Gastroesophageal sphincter (tissue), 4 donors: Measurements from ENCODE around the gene AFF2. TPM values are rescaled to one million over a fixed set of nuclear protein-coding genes. Genes with fewer than 3 reads are reported as not detected.

Source experiments
- ATAC-seq: fragments of 150-250 bp; one replicate; pipeline ENCODE4 v1.9.1; 2016; ENCODE audit warnings: mild to moderate bottlenecking, moderate library complexity
- H3K27ac ChIP-seq, 4 donors: fragments of 200-600 bp; sonication (generic) in 3 of 4; 1 replicate in 3 of 4; 2 replicates in 1 of 4; pipeline ENCODE4 v1.5.1; 2016 to 2019
- H3K27me3 ChIP-seq: fragments of 200-600 bp; sonication (generic); one replicate; pipeline ENCODE4 v1.5.1; 2019
- H3K36me3 ChIP-seq, 2 donors: fragments of 200-600 bp; sonication (generic); one replicate each; pipeline ENCODE4 v1.5.1; 2019; ENCODE audit warnings: control low read depth in 1 of 2
- H3K4me1 ChIP-seq, 3 donors: fragments of 200-600 bp; sonication (generic); 1 replicate in 2 of 3; 2 replicates in 1 of 3; pipeline ENCODE4 v1.5.1; 2016 to 2019; ENCODE audit warnings: control low read depth in 2 of 3
- H3K4me3 ChIP-seq, 2 donors: fragments of 200-600 bp; sonication (generic); one replicate each; pipeline ENCODE4 v1.5.1; 2019; ENCODE audit warnings: mild to moderate bottlenecking in 1 of 2, moderate library complexity in 1 of 2
- H3K9me3 ChIP-seq, 3 donors: fragments of 200-600 bp; sonication (generic); one replicate each; pipeline ENCODE4 v1.5.1; 2017 to 2019; ENCODE audit warnings: control low read depth in 2 of 3
- CTCF ChIP-seq, 4 experiments: fragments of 200-600 bp in 2 of 4; fragments of 450-650 bp in 2 of 4; sonication (generic) in 1 of 4; IDR thresholded peaks; one replicate each; pipeline ENCODE4 v1.5.1; 2017 to 2019; ENCODE audit warnings: antibody characterized with exemption in 4 of 4, mild to moderate bottlenecking in 2 of 4, moderate library complexity in 2 of 4
- EP300 ChIP-seq: sonication (generic); formaldehyde crosslinking; IDR thresholded peaks from one replicate; pipeline ENCODE4 v1.6.1; 2017; ENCODE audit warnings: antibody characterized with exemption, mild to moderate bottlenecking
- POLR2A ChIP-seq, 2 donors: fragments of 450-650 bp; IDR thresholded peaks; one replicate each; pipeline ENCODE4 v1.6.1; 2017; ENCODE audit warnings: antibody characterized with exemption in 2 of 2, mild to moderate bottlenecking in 2 of 2, moderate library complexity in 1 of 2
- POLR2AphosphoS5 ChIP-seq: sonication (generic); formaldehyde crosslinking; IDR thresholded peaks from one replicate; pipeline ENCODE4 v1.6.1; 2017; ENCODE audit warnings: antibody characterized with exemption
- WGBS, 2 donors: methylation state at CpG; one replicate each; pipeline ENCODE4 v1.1.5; 2018; ENCODE audit warnings: low coverage in 1 of 2; 5-methylcytosine and 5-hydroxymethylcytosine counted together
- total RNA-seq, 4 donors: library from RNA; depleted of rRNA; stranded (reverse); fragments of >200 nt; gene quantifications; one replicate each; pipeline ENCODE4 v1.1.0, GENCODE V29; 2016

Gene AFF2
- total RNA-seq, 4 donors from 2014 or later, result 1.6 to 6.1 (median 3.6) TPM

- H3K9me3 ChIP-seq, result no peaks in the 10 kb centered on the region
- no peaks in the 10 kb centered on the region for H3K36me3 ChIP-seq
- no peaks in the 10 kb centered on the region for H3K4me1 ChIP-seq
- 40% methylated on average over 2 of the region's 2 CpGs; no CpG with 5 or more reads in 1 of the 2 donors for WGBS, 2 donors
- ATAC-seq, result no peak
- H3K27me3 ChIP-seq, result no peaks in the 10 kb centered on the region
- TF ChIP-seq POLR2AphosphoS5 (no peak), EP300 (no peak), POLR2A (IDR thresholded peaks at IDR 0.05) (no peak), CTCF (IDR thresholded peaks at IDR 0.05) (no peak)
- H3K4me3 ChIP-seq, result no peak overlapping the region
- no peak overlapping the region for H3K27ac ChIP-seq
These were observed 429.9 kb downstream of the AFF2 start for GRCh38 chrX:148930206-148930729.

GRCh38 chrX:148933881-148934280 lies 433.5 kb downstream of the AFF2 start:
- Histone ChIP-seq H3K36me3 (no peaks in the 10 kb centered on the region), H3K4me3 (no peak overlapping the region), H3K27me3 (no peaks in the 10 kb centered on the region), H3K27ac (no peak overlapping the region), H3K9me3 (no peaks in the 10 kb centered on the region), H3K4me1 (no peaks in the 10 kb centered on the region)
- TF ChIP-seq POLR2AphosphoS5 (no peak), CTCF (IDR thresholded peaks at IDR 0.05) (no peak), POLR2A (IDR thresholded peaks at IDR 0.05) (no peak)
- ATAC-seq, result no peak
- 100% methylated on average over 1 to 3 of the region's 4 CpGs for WGBS, 2 donors

GRCh38 chrX:148938348-148938747 lies 437.9 kb downstream of the AFF2 start:
- ATAC-seq, result no peak
- no peak overlapping the region for H3K4me3 ChIP-seq
- H3K27ac ChIP-seq, result no peak overlapping the region
- TF ChIP-seq CTCF (IDR thresholded peaks at IDR 0.05) (no peak), POLR2A (IDR thresholded peaks at IDR 0.05) (no peak), POLR2AphosphoS5 (no peak), EP300 (no peak)
- H3K27me3 ChIP-seq, result no peaks in the 10 kb centered on the region
- no peaks in the 10 kb centered on the region for H3K4me1 ChIP-seq
- H3K36me3 ChIP-seq, result no peaks in the 10 kb centered on the region
- 85 to 100% methylated on average over 3 to 4 of the region's 4 CpGs for WGBS, 2 donors
- H3K9me3 ChIP-seq, result no peaks in the 10 kb centered on the region

- no peak overlapping the region for H3K27ac ChIP-seq
- no peaks in the 10 kb centered on the region for H3K9me3 ChIP-seq
- no peaks in the 10 kb centered on the region for H3K36me3 ChIP-seq
- H3K4me1 ChIP-seq, result no peaks in the 10 kb centered on the region
- TF ChIP-seq POLR2AphosphoS5 (no peak), CTCF (IDR thresholded peaks at IDR 0.05) (no peak), EP300 (no peak), POLR2A (IDR thresholded peaks at IDR 0.05) (no peak)
- H3K27me3 ChIP-seq, result no peaks in the 10 kb centered on the region
- no peak overlapping the region for H3K4me3 ChIP-seq
- 40 to 75% methylated on average over 1 of the region's 1 CpG for WGBS, 2 donors
- no peak for ATAC-seq
These were observed 440.1 kb downstream of the AFF2 start for GRCh38 chrX:148940411-148940996.

GRCh38 chrX:148942754-148943153 lies 442.3 kb downstream of the AFF2 start:
- WGBS, 2 donors, result 66 to 100% methylated on average over 1 to 4 of the region's 5 CpGs
- Histone ChIP-seq H3K27ac (no peak overlapping the region), H3K27me3 (no peaks in the 10 kb centered on the region), H3K4me3 (no peak overlapping the region), H3K36me3 (no peaks in the 10 kb centered on the region), H3K9me3 (no peaks in the 10 kb centered on the region), H3K4me1 (no peaks in the 10 kb centered on the region)
- ATAC-seq, result no peak
- TF ChIP-seq CTCF (IDR thresholded peaks at IDR 0.05) (no peak), POLR2A (IDR thresholded peaks at IDR 0.05) (no peak), EP300 (no peak), POLR2AphosphoS5 (no peak)
